GM19099 (cell line): Measurements from ENCODE around the gene TACR2.
A peak's percentile ranks its signal among the peaks of the same experiment; 100 is the strongest.

ENCODE experiments used
- POLR2A ChIP-seq: IDR thresholded peaks from 3 replicates; pipeline ENCODE4 v1.6.1; 2011; ENCODE audit warnings: low read depth; ENCODE audit not compliant: insufficient read length; ENCODE audit errors: extremely low read depth

TACR2 gene

GRCh38 chr10:69414036-69415018 is 2.4 kb downstream of the TACR2 start:
- TF ChIP-seq POLR2A = no peak

GRCh38 chr10:69413221-69413865 is 3.4 kb downstream of the TACR2 start:
- TF ChIP-seq POLR2A = no peak

- no peak for TF ChIP-seq POLR2A
These were observed 4.4 kb downstream of the TACR2 start for GRCh38 chr10:69412232-69412790.

GRCh38 chr10:69411476-69411875 is 5.2 kb downstream of the TACR2 start:
- TF ChIP-seq POLR2A = no peak

GRCh38 chr10:69410487-69410886 is 6.2 kb downstream of the TACR2 start:
- TF ChIP-seq POLR2A = no peak

- TF ChIP-seq POLR2A = no peak
These were observed 6.8 kb downstream of the TACR2 start for GRCh38 chr10:69409968-69410367.

GRCh38 chr10:69409176-69409495 is 7.6 kb downstream of the TACR2 start:
- no peak for TF ChIP-seq POLR2A

- TF ChIP-seq POLR2A = peak; percentile 37
These were observed 8.2 kb downstream of the TACR2 start for GRCh38 chr10:69408318-69409175.

- TF ChIP-seq POLR2A = no peak
These were observed 9.0 kb downstream of the TACR2 start for GRCh38 chr10:69407621-69408301.

GRCh38 chr10:69406816-69407580 is 9.7 kb downstream of the TACR2 start:
- no peak for TF ChIP-seq POLR2A

GRCh38 chr10:69406302-69406811 is 10.4 kb downstream of the TACR2 start:
- no peak for TF ChIP-seq POLR2A

- TF ChIP-seq POLR2A = no peak
These were observed 11.5 kb downstream of the TACR2 start for GRCh38 chr10:69405221-69405620.

- no peak for TF ChIP-seq POLR2A
These were observed 11.9 kb downstream of the TACR2 start for GRCh38 chr10:69404786-69405185.
